Spleen (tissue), 11 donors: ENCODE data around the gene MASP1. TPM values are rescaled to one million over a fixed set of nuclear protein-coding genes. Genes with fewer than 3 reads are reported as not detected.

Experiments used
- DNase-seq: peaks from one replicate; pipeline ENCODE4 v3.0.0-alpha.2; 2020
- H3K27ac ChIP-seq, 8 donors: fragments of 200-600 bp; sonication (generic) in 7 of 8; 1 replicate in 4 of 8; 2 replicates in 4 of 8; pipeline versions ENCODE4 v1.5.0 to v1.8.0; 2016 to 2021; ENCODE audit warnings: inconsistent platforms in 4 of 8, mild to moderate bottlenecking in 4 of 8, moderate library complexity in 1 of 8
- H3K27me3 ChIP-seq, 7 donors: fragments of 200-600 bp; sonication (generic) in 6 of 7; replicated peaks in 1 of 7; 1 replicate in 4 of 7; 2 replicates in 3 of 7; pipeline versions ENCODE4 v1.5.0 to v1.8.0; 2016 to 2021; ENCODE audit warnings: inconsistent platforms in 3 of 7, mild to moderate bottlenecking in 1 of 7
- H3K36me3 ChIP-seq, 6 donors: fragments of 200-600 bp; sonication (generic) in 5 of 6; 1 replicate in 4 of 6; 2 replicates in 2 of 6; pipeline versions ENCODE4 v1.5.0 to v1.8.0; 2016 to 2021; ENCODE audit warnings: inconsistent platforms in 2 of 6
- H3K4me1 ChIP-seq, 6 donors: fragments of 200-600 bp; sonication (generic) in 5 of 6; 1 replicate in 3 of 6; 2 replicates in 3 of 6; pipeline versions ENCODE4 v1.5.0 to v1.8.0; 2016 to 2021; ENCODE audit warnings: inconsistent platforms in 3 of 6
- H3K4me3 ChIP-seq, 8 donors: fragments of 200-600 bp; sonication (generic) in 7 of 8; 1 replicate in 4 of 8; 2 replicates in 4 of 8; pipeline versions ENCODE4 v1.5.0 to v1.8.0; 2016 to 2021; ENCODE audit warnings: inconsistent platforms in 4 of 8, mild to moderate bottlenecking in 4 of 8, moderate library complexity in 2 of 8
- H3K9me3 ChIP-seq, 8 donors: fragments of 200-600 bp; sonication (generic) in 7 of 8; 1 replicate in 4 of 8; 2 replicates in 4 of 8; pipeline versions ENCODE4 v1.5.0 to v1.8.0; 2016 to 2021; ENCODE audit warnings: inconsistent platforms in 4 of 8
- CTCF ChIP-seq, 11 experiments: fragments of 200-600 bp in 7 of 11; fragments of 450-650 bp in 4 of 11; sonication (generic) in 4 of 11; IDR thresholded peaks in 8 of 11; conservative IDR thresholded peaks in 3 of 11; 1 replicate in 7 of 11; 2 replicates in 4 of 11; pipeline versions ENCODE4 v1.4.0 to v1.8.0; 2016 to 2021; ENCODE audit warnings: antibody characterized with exemption in 11 of 11, inconsistent platforms in 4 of 11, mild to moderate bottlenecking in 1 of 11
- POLR2A ChIP-seq, 3 donors: fragments of 450-650 bp; IDR thresholded peaks; one replicate each; pipeline ENCODE4 v1.5.1; 2017; ENCODE audit warnings: antibody characterized with exemption in 3 of 3, mild to moderate bottlenecking in 1 of 3
- POLR2AphosphoS5 ChIP-seq, 3 donors: sonication (generic); formaldehyde crosslinking; IDR thresholded peaks; one replicate each; pipeline ENCODE4 v1.5.1; 2017; ENCODE audit warnings: antibody characterized with exemption in 3 of 3
- WGBS, 5 donors: extraction: QIAGEN DNeasy Blood & Tissue Kit in 3 of 5; methylation state at CpG; one replicate each; pipeline versions ENCODE4 v1.1.5 to v1.1.7; 2013 to 2018; 5-methylcytosine and 5-hydroxymethylcytosine counted together
- intact Hi-C: fragments of 100-400 bp; cut with DNase I; formaldehyde crosslinking; loops from one replicate; pipeline ENCODE4 v1.15.0; 2023; ENCODE audit warnings: low total_unique reads
- polyA plus RNA-seq, 3 donors: library from polyadenylated mRNA; stranded (reverse); fragments of 200-250 nt; gene quantifications; one replicate each; pipeline ENCODE4 v1.2.1, GENCODE V29; 2013
- total RNA-seq, 7 donors: library from RNA; depleted of rRNA in 3 of 7; stranded (reverse); fragments of >200 nt in 3 of 7; fragmentation: NEBNext Ultra II Directional in 4 of 7; extraction: Animal tissue kit (Norgen Biotek cat#: 25700) in 4 of 7; gene quantifications; one replicate each; pipeline versions ENCODE4 v1.1.0 to v1.2.1, GENCODE V29; 2016 to 2021
- donor health status: healthy with polysubstance abuse.
- donor health status: DM: no; HTN: no; CAD: no; lungs with moderate emphysema.
- donor health status: DM: no; HTN: no; CAD: no.
- donor health status: Bipolar disorder and iron deficiency.
- donor health status: healthy.
- donor health status: DM: no; HTN: no; CAD: no.
- donor health status: DM: yes; HTN: yes; CAD: no.

Gene MASP1
- total and polyA plus RNA-seq, 10 donors, result 0.05 to 1.9 (median 0.39) TPM; not detected in 2

DNA sequence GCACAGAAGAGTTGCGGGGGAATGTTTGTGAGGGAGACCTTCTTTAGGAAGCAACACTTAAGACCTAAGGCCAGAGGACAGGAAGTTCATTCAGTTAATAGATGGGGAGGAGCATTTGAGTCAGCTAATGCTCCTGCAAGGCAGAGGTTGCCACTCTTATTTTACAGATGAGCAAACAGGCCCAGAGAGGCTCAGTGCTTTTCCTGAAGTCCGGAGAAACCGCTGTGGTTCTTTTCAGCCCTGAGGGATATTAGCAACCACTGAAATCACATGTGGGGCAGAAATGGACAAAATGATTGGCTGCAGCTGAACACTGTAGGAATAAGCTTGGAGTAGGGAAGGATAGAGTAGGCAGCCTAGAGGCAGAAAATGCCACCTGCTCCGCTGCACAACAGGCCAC lies 43.4 kb upstream of the MASP1 start:
- intact Hi-C loops, result no loop called here

GRCh38 chr3:187328691-187329090 lies 37.2 kb upstream of the MASP1 start:
- H3K27ac ChIP-seq, result no peak overlapping the region
- no peaks in the 10 kb centered on the region for H3K4me1 ChIP-seq
- no peak for DNase-seq
- TF ChIP-seq POLR2AphosphoS5 (IDR thresholded peaks at IDR 0.05) (no peak), POLR2A (IDR thresholded peaks at IDR 0.05) (no peak), CTCF (IDR thresholded peaks at IDR 0.05 in 8 of 11, conservative IDR thresholded peaks at IDR 0.05 in 3 of 11) (no peak)
- no peak overlapping the region for H3K4me3 ChIP-seq
- H3K36me3 ChIP-seq, result no peaks in the 10 kb centered on the region
- no peaks in the 10 kb centered on the region for H3K9me3 ChIP-seq
- intact Hi-C loops, result no loop called here
- H3K27me3 ChIP-seq, result peaks cover 0 to 14% (median 0%) of the 10 kb centered on the region in 7 donors
- 74 to 97% (median 93%) methylated on average over 3 of the region's 3 CpGs for WGBS, 5 donors

More for the DNA sequence above, 43.4 kb upstream of the MASP1 start:
- WGBS, 5 donors, result 76 to 86% (median 82%) methylated on average over 4 of the region's 4 CpGs
- H3K4me1 ChIP-seq, result no peaks in the 10 kb centered on the region
- H3K36me3 ChIP-seq, result no peaks in the 10 kb centered on the region
- H3K9me3 ChIP-seq, result no peaks in the 10 kb centered on the region
- no peak overlapping the region for H3K27ac ChIP-seq
- H3K27me3 ChIP-seq, result peaks cover 0 to 9% (median 0%) of the 10 kb centered on the region in 7 donors
- H3K4me3 ChIP-seq, result no peak overlapping the region
- no peak for DNase-seq
- TF ChIP-seq POLR2AphosphoS5 (IDR thresholded peaks at IDR 0.05) (no peak), POLR2A (IDR thresholded peaks at IDR 0.05) (no peak), CTCF (IDR thresholded peaks at IDR 0.05 in 8 of 11, conservative IDR thresholded peaks at IDR 0.05 in 3 of 11) (no peak)

GRCh38 chr3:187327845-187328244 lies 36.3 kb upstream of the MASP1 start:
- Histone ChIP-seq H3K27me3 (peaks cover 0 to 14% (median 0%) of the 10 kb centered on the region in 7 donors), H3K4me1 (no peaks in the 10 kb centered on the region), H3K4me3 (no peak overlapping the region), H3K27ac (no peak overlapping the region), H3K36me3 (no peaks in the 10 kb centered on the region), H3K9me3 (no peaks in the 10 kb centered on the region)
- DNase-seq, result no peak
- 33 to 67% (median 51%) methylated on average over 2 of the region's 2 CpGs for WGBS, 5 donors
- TF ChIP-seq POLR2A (IDR thresholded peaks at IDR 0.05) (no peak), POLR2AphosphoS5 (IDR thresholded peaks at IDR 0.05) (no peak), CTCF (IDR thresholded peaks at IDR 0.05 in 8 of 11, conservative IDR thresholded peaks at IDR 0.05 in 3 of 11) (no peak)
- intact Hi-C loops, result no loop called here

GRCh38 chr3:187325632-187326031 lies 34.1 kb upstream of the MASP1 start:
- Histone ChIP-seq H3K4me3 (no peak overlapping the region), H3K27me3 (peaks cover 0 to 15% (median 0%) of the 10 kb centered on the region in 7 donors), H3K36me3 (no peaks in the 10 kb centered on the region), H3K27ac (no peak overlapping the region), H3K9me3 (no peaks in the 10 kb centered on the region), H3K4me1 (no peaks in the 10 kb centered on the region)
- WGBS, 5 donors, result 71 to 84% (median 77%) methylated on average over 5 of the region's 5 CpGs
- DNase-seq, result no peak
- intact Hi-C loops, result no loop called here
- TF ChIP-seq POLR2A (IDR thresholded peaks at IDR 0.05), result no peak

GRCh38 chr3:187323091-187323490 lies 31.6 kb upstream of the MASP1 start:
- Histone ChIP-seq H3K36me3 (no peaks in the 10 kb centered on the region), H3K9me3 (no peaks in the 10 kb centered on the region), H3K4me1 (peaks cover 6 to 16% (median 13%) of the 10 kb centered on the region in 6 donors), H3K27ac (no peak overlapping the region), H3K4me3 (no peak overlapping the region), H3K27me3 (peaks cover 0 to 32% (median 5%) of the 10 kb centered on the region in 7 donors)
- 64 to 77% (median 68%) methylated on average over 3 of the region's 3 CpGs for WGBS, 5 donors
- TF ChIP-seq POLR2A (IDR thresholded peaks at IDR 0.05), result no peak
- no peak for TF ChIP-seq CTCF (IDR thresholded peaks at IDR 0.05 in 8 of 11, conservative IDR thresholded peaks at IDR 0.05 in 3 of 11)
- no peak for TF ChIP-seq POLR2AphosphoS5 (IDR thresholded peaks at IDR 0.05)
- no peak for DNase-seq
- intact Hi-C loops, result no loop called here
